ENCODE measurements around the gene PRKCH.

PRKCH gene

GRCh38 chr14:61364243-61364642 is 42.9 kb downstream of the PRKCH start:
- no peaks in the 10 kb centered on the region for H3K9me3 ChIP-seq
- H3K4me1 ChIP-seq = no peaks in the 10 kb centered on the region
- no peak for DNase-seq
- intact Hi-C loops (cut with DNase I; ENCODE audit: low total_unique reads) = no loop called here
- H3K4me3 ChIP-seq = no peak overlapping the region
- no peak overlapping the region for H3K27ac ChIP-seq
- H3K27me3 ChIP-seq = no peaks in the 10 kb centered on the region
- H3K36me3 ChIP-seq = no peaks in the 10 kb centered on the region
- TF ChIP-seq, protein P1, sequence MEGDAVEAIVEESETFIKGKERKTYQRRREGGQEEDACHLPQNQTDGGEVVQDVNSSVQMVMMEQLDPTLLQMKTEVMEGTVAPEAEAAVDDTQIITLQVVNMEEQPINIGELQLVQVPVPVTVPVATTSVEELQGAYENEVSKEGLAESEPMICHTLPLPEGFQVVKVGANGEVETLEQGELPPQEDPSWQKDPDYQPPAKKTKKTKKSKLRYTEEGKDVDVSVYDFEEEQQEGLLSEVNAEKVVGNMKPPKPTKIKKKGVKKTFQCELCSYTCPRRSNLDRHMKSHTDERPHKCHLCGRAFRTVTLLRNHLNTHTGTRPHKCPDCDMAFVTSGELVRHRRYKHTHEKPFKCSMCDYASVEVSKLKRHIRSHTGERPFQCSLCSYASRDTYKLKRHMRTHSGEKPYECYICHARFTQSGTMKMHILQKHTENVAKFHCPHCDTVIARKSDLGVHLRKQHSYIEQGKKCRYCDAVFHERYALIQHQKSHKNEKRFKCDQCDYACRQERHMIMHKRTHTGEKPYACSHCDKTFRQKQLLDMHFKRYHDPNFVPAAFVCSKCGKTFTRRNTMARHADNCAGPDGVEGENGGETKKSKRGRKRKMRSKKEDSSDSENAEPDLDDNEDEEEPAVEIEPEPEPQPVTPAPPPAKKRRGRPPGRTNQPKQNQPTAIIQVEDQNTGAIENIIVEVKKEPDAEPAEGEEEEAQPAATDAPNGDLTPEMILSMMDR (IDR thresholded peaks at IDR 0.05) = no peak

- Histone ChIP-seq H3K27me3 (no peaks in the 10 kb centered on the region), H3K9me3 (no peaks in the 10 kb centered on the region), H3K27ac (no peak overlapping the region), H3K4me1 (no peaks in the 10 kb centered on the region), H3K4me3 (no peak overlapping the region), H3K36me3 (no peaks in the 10 kb centered on the region)
- DNase-seq = no peak
- TF ChIP-seq, protein P1 (IDR thresholded peaks at IDR 0.05) = no peak
- intact Hi-C loops (cut with DNase I; ENCODE audit: low total_unique reads) = no loop called here
Measured at GRCh38 chr14:61365667-61366212, 44.4 kb downstream of the PRKCH start.

GRCh38 chr14:61368114-61368710 is 46.8 kb downstream of the PRKCH start:
- Histone ChIP-seq H3K27me3 (no peaks in the 10 kb centered on the region), H3K4me3 (no peak overlapping the region), H3K4me1 (no peaks in the 10 kb centered on the region), H3K9me3 (no peaks in the 10 kb centered on the region), H3K36me3 (no peaks in the 10 kb centered on the region), H3K27ac (no peak overlapping the region)
- no peak for DNase-seq
- TF ChIP-seq, protein P1 (IDR thresholded peaks at IDR 0.05) = no peak
- intact Hi-C loops (cut with DNase I; ENCODE audit: low total_unique reads) = no loop called here

- Histone ChIP-seq H3K4me1 (no peaks in the 10 kb centered on the region), H3K27me3 (no peaks in the 10 kb centered on the region), H3K9me3 (peaks cover 0 to 2% (median 2%) of the 10 kb centered on the region in 3 donors), H3K27ac (no peak overlapping the region), H3K4me3 (no peak overlapping the region), H3K36me3 (no peaks in the 10 kb centered on the region)
- no peak for DNase-seq
- TF ChIP-seq, protein P1 (IDR thresholded peaks at IDR 0.05) = no peak
- intact Hi-C loops (cut with DNase I; ENCODE audit: low total_unique reads) = no loop called here
Measured at GRCh38 chr14:61368781-61369453, 47.5 kb downstream of the PRKCH start.

- Histone ChIP-seq H3K27me3 (no peaks in the 10 kb centered on the region), H3K4me3 (no peak overlapping the region), H3K27ac (no peak overlapping the region), H3K36me3 (peaks cover 0 to 3% (median 0%) of the 10 kb centered on the region in 3 donors), H3K9me3 (peaks cover 0 to 7% (median 7%) of the 10 kb centered on the region in 3 donors), H3K4me1 (no peaks in the 10 kb centered on the region)
- no peak for DNase-seq
- intact Hi-C loops (cut with DNase I; ENCODE audit: low total_unique reads) = no loop called here
- TF ChIP-seq, protein P1 (IDR thresholded peaks at IDR 0.05) = no peak
Measured at GRCh38 chr14:61369454-61369810, 48.1 kb downstream of the PRKCH start.

Measured in tibial artery (tissue), 4 donors.